Mucosa of gallbladder (tissue), 1 donor: Measurements from ENCODE around the gene SIGLEC12. TPM values are rescaled to one million over a fixed set of nuclear protein-coding genes. Genes with fewer than 3 reads are reported as not detected.
"Not testable (repeated sequence)": the region's sequence is repeated elsewhere in the genome, so short reads cannot be mapped to it uniquely, and the experiment has no call there.

Experiments used
- DNase-seq: peaks from one replicate; pipeline ENCODE4 v3.0.0-alpha.2; 2020; ENCODE audit warnings: low spot score
- total RNA-seq: library from RNA; stranded (reverse); gene quantifications from one replicate; pipeline ENCODE4 v1.2.1, GENCODE V29; 2021
- donor health status: DM: no; HTN: no; CAD: no.

SIGLEC12 gene
- total RNA-seq, 1 donor from 2014 or later = 0.43 TPM

- no peak for DNase-seq
Observed at GRCh38 chr19:51524666-51525264, 23.2 kb upstream of the SIGLEC12 start.

GRCh38 chr19:51521781-51522180, 20.2 kb upstream of the SIGLEC12 start:
- DNase-seq = no peak

GRCh38 chr19:51521357-51521756, 19.8 kb upstream of the SIGLEC12 start:
- no peak for DNase-seq

GRCh38 chr19:51520728-51521127, 19.1 kb upstream of the SIGLEC12 start:
- no peak for DNase-seq

- peak; percentile 26 for DNase-seq
Observed at GRCh38 chr19:51514866-51515481, 13.4 kb upstream of the SIGLEC12 start.

- no peak for DNase-seq
Observed at GRCh38 chr19:51513968-51514367, 12.4 kb upstream of the SIGLEC12 start.

GRCh38 chr19:51511353-51511752, 9.8 kb upstream of the SIGLEC12 start:
- no peak for DNase-seq

- DNase-seq = no peak
Observed at GRCh38 chr19:51509823-51510660, 8.4 kb upstream of the SIGLEC12 start.

- DNase-seq = no peak
Observed at GRCh38 chr19:51508059-51508733, 6.6 kb upstream of the SIGLEC12 start.

- DNase-seq = no peak
Observed at GRCh38 chr19:51507640-51508058, 6.0 kb upstream of the SIGLEC12 start.

GRCh38 chr19:51507192-51507591, 5.6 kb upstream of the SIGLEC12 start:
- no peak for DNase-seq

GRCh38 chr19:51505904-51506303, 4.3 kb upstream of the SIGLEC12 start:
- no peak for DNase-seq

GRCh38 chr19:51503896-51504295, 2.3 kb upstream of the SIGLEC12 start:
- DNase-seq = no peak

GRCh38 chr19:51503286-51503817, 1.8 kb upstream of the SIGLEC12 start:
- no peak for DNase-seq

- DNase-seq = not testable (repeated sequence)
Observed at GRCh38 chr19:51500931-51501330, 669 bp downstream of the SIGLEC12 start.

GRCh38 chr19:51497666-51498065, 3.9 kb downstream of the SIGLEC12 start:
- no peak for DNase-seq

GRCh38 chr19:51493776-51494175, 7.8 kb downstream of the SIGLEC12 start:
- no peak for DNase-seq

- DNase-seq = no peak
Observed at GRCh38 chr19:51491586-51491985, 10.0 kb downstream of the SIGLEC12 start.

- DNase-seq = no peak
Observed at GRCh38 chr19:51490676-51491075, 10.9 kb downstream of the SIGLEC12 start.

GRCh38 chr19:51489113-51489512, 12.5 kb downstream of the SIGLEC12 start:
- DNase-seq = no peak

- no peak for DNase-seq
Observed at GRCh38 chr19:51488491-51488890, 13.1 kb downstream of the SIGLEC12 start.
